B cell (primary cell): Measurements from ENCODE around the gene DLGAP3. TPM values are rescaled to one million over a fixed set of nuclear protein-coding genes. Genes with fewer than 3 reads are reported as not detected.
A peak's percentile ranks its signal among the peaks of the same experiment; 100 is the strongest.

Experiments used
- ATAC-seq: fragments of 200-7000 bp; cut with Tn5 transposase; one replicate; pipeline ENCODE4 v1.10.0; 2021; ENCODE audit warnings: low read depth, mild to moderate bottlenecking, moderate number of reproducible peaks, moderate library complexity
- CTCF ChIA-PET: fragments of 350-600 bp; sonication (Branson Sonifier 250); formaldehyde crosslinking; loops from one replicate; lab custom pipeline; 2021; ENCODE audit warnings: antibody characterized with exemption, inconsistent platforms; lab: Charles Lee
- POLR2A ChIA-PET: fragments of 350-600 bp; sonication (Branson Sonifier 250); formaldehyde crosslinking; loops from one replicate; lab custom pipeline; 2021; ENCODE audit warnings: antibody characterized with exemption; lab: Charles Lee
- DNase-seq: peaks from one replicate; pipeline ENCODE4 v3.0.0; 2013
- H2AFZ ChIP-seq: 2 replicates; pipeline ENCODE4 v1.6.1; 2012; ENCODE audit warnings: mild to moderate bottlenecking, low read depth, low read length; ENCODE audit not compliant: insufficient read depth, poor library complexity, severe bottlenecking
- H3K27ac ChIP-seq, 2 donors: 1 replicate in 1 of 2; 2 replicates in 1 of 2; pipeline ENCODE4 v1.5.1; 2012 to 2013; ENCODE audit warnings: low read length in 2 of 2, mild to moderate bottlenecking in 2 of 2, moderate library complexity in 1 of 2
- H3K27me3 ChIP-seq, 4 experiments: fragments of 200-600 bp in 1 of 4; sonication (generic) in 1 of 4; replicated peaks in 1 of 4; 1 replicate in 2 of 4; 2 replicates in 2 of 4; pipeline versions ENCODE4 v1.6.1 to v1.7.0; 2013 to 2016; ENCODE audit warnings: low read length in 3 of 4, mild to moderate bottlenecking in 2 of 4, mixed read lengths in 1 of 4, moderate library complexity in 1 of 4; ENCODE audit not compliant: insufficient read depth in 4 of 4, control insufficient read depth in 3 of 4; ENCODE audit errors: control extremely low read depth in 1 of 4
- H3K36me3 ChIP-seq, 2 experiments: replicated peaks in 1 of 2; 1 replicate in 1 of 2; 2 replicates in 1 of 2; pipeline versions ENCODE4 v1.6.1 to v1.7.1; 2013; ENCODE audit warnings: low read length in 1 of 2; ENCODE audit not compliant: insufficient read depth in 2 of 2, control insufficient read depth in 1 of 2; ENCODE audit errors: control extremely low read depth in 1 of 2, extremely low read depth in 1 of 2
- H3K4me1 ChIP-seq, 2 donors: fragments of 200-600 bp in 1 of 2; sonication (generic) in 1 of 2; 1 replicate in 1 of 2; 2 replicates in 1 of 2; pipeline versions ENCODE4 v1.5.1 to v1.6.1; 2013 to 2017; ENCODE audit warnings: low read length in 2 of 2; ENCODE audit not compliant: control insufficient read depth in 2 of 2, insufficient read depth in 2 of 2
- H3K4me2 ChIP-seq: replicated peaks from 2 replicates; pipeline ENCODE3; 2012; ENCODE audit warnings: mild to moderate bottlenecking, low read depth, low read length; ENCODE audit not compliant: poor library complexity, severe bottlenecking
- H3K4me3 ChIP-seq, 5 experiments: fragments of 200-600 bp in 1 of 5; sonication (generic) in 1 of 5; 1 replicate in 3 of 5; 2 replicates in 2 of 5; pipeline versions ENCODE4 v1.5.1 to v1.7.0; 2011 to 2016; ENCODE audit warnings: low read length in 4 of 5, mild to moderate bottlenecking in 4 of 5, low read depth in 2 of 5, control low read depth in 1 of 5, moderate library complexity in 1 of 5; ENCODE audit not compliant: insufficient read depth in 1 of 5; ENCODE audit errors: control extremely low read depth in 1 of 5, extremely low read depth in 1 of 5
- H3K79me2 ChIP-seq: fragments of 200-600 bp; sonication (generic); one replicate; pipeline ENCODE4 v1.6.0; 2016; ENCODE audit warnings: low read length; ENCODE audit not compliant: control insufficient read depth, insufficient read depth
- H3K9ac ChIP-seq: fragments of 200-600 bp; sonication (generic); 2 replicates; pipeline ENCODE4 v1.6.1; 2017; ENCODE audit warnings: mild to moderate bottlenecking, low read length, moderate library complexity
- H3K9me3 ChIP-seq, 3 donors: one replicate each; pipeline versions ENCODE4 v1.6.1 to v1.7.1; 2013; ENCODE audit warnings: low read length in 2 of 3; ENCODE audit not compliant: control insufficient read depth in 2 of 3, insufficient read depth in 1 of 3; ENCODE audit errors: control extremely low read depth in 1 of 3
- H4K20me1 ChIP-seq: 2 replicates; pipeline ENCODE4 v1.6.0; 2012; ENCODE audit warnings: mild to moderate bottlenecking, low read length; ENCODE audit not compliant: insufficient read depth, control insufficient read depth, poor library complexity, severe bottlenecking
- H3K27ac Mint-ChIP-seq: one replicate; pipeline ENCODE4 v1.8.0; 2021; ENCODE audit warnings: mixed read lengths
- H3K27me3 Mint-ChIP-seq: one replicate; pipeline ENCODE4 v1.8.0; 2021; ENCODE audit warnings: mixed read lengths
- H3K4me1 Mint-ChIP-seq: one replicate; pipeline ENCODE4 v1.8.0; 2021; ENCODE audit warnings: mixed read lengths
- H3K4me3 Mint-ChIP-seq: one replicate; pipeline ENCODE4 v1.8.0; 2021; ENCODE audit warnings: mixed read lengths
- H3K9me3 Mint-ChIP-seq: one replicate; pipeline ENCODE4 v1.8.0; 2022; ENCODE audit warnings: mixed read lengths; ENCODE audit not compliant: insufficient read depth
- CTCF ChIP-seq: fragments of 200-600 bp; IDR thresholded peaks from one replicate; pipeline ENCODE4 v1.8.0; 2022; ENCODE audit warnings: antibody characterized with exemption, mild to moderate bottlenecking
- EZH2 ChIP-seq: IDR thresholded peaks from 2 replicates; pipeline ENCODE4 v1.6.1; 2012; ENCODE audit warnings: borderline replicate concordance, low read depth, mild to moderate bottlenecking, moderate library complexity, low read length; ENCODE audit not compliant: insufficient read depth, poor library complexity, severe bottlenecking
- WGBS: methylation state at CpG from one replicate; pipeline ENCODE4 v1.1.5; 2013; ENCODE audit warnings: missing lambda C conversion rate; ENCODE audit not compliant: insufficient coverage; 5-methylcytosine and 5-hydroxymethylcytosine counted together
- intact Hi-C: fragments of 100-400 bp; cut with micrococcal nuclease; formaldehyde crosslinking; loops from one replicate; pipeline ENCODE4 v1.10.0; 2022
- polyA plus RNA-seq: library from polyadenylated mRNA; depleted of rRNA; stranded (reverse); fragments of >200 nt; gene quantifications from 2 replicates; pipeline ENCODE4 v1.2.3, GENCODE V29; 2012
- total RNA-seq, 2 donors: library from RNA; stranded (reverse); fragments of 120-200 nt in 1 of 2; gene quantifications; 1 replicate in 1 of 2; 2 replicates in 1 of 2; pipeline versions ENCODE4 v1.2.3 to v1.2.4, GENCODE V29; 2013 to 2022

Gene DLGAP3
- total and polyA plus RNA-seq, 2 donors (not counting 1 experiment from before 2014, with no cell fraction given), result 2.3 to 2.4 TPM

GRCh38 chr1:34928066-34928696 lies 1.3 kb downstream of the DLGAP3 start:
- H3K36me3 ChIP-seq, result no peaks in the 10 kb centered on the region
- peak; percentile 27 for DNase-seq
- H4K20me1 ChIP-seq, result no peaks in the 10 kb centered on the region
- peaks cover 0 to 8% (median 0%) of the 10 kb centered on the region in 3 donors for H3K9me3 ChIP-seq
- peaks cover 19% of the 10 kb centered on the region for H3K79me2 ChIP-seq
- no peaks in the 10 kb centered on the region for H3K9me3 Mint-ChIP-seq
- peak overlapping the region; percentile 68 for H3K9ac ChIP-seq
- intact Hi-C loops, result no loop called here
- peak overlapping the region; percentile 76 for H2AFZ ChIP-seq
- H3K27ac Mint-ChIP-seq, result peak overlapping the region; percentile 33
- peak overlapping the region; percentile 43 to 70 (median 59) for H3K4me3 ChIP-seq
- TF ChIP-seq CTCF (no peak), EZH2 (no peak)
- peak overlapping the region; percentile 90 for H3K4me3 Mint-ChIP-seq
- H3K27me3 ChIP-seq, result peaks cover 0 to 34% (median 14%) of the 10 kb centered on the region in 4 experiments
- no peak overlapping the region for H3K27ac ChIP-seq
- CTCF ChIA-PET, result interaction anchor here (0.7 to 1.2 kb wide), 3 partner anchors 55 to 185 kb away, joined by 3 to 4 read pairs (median 3); partner anchors contain the start of gene SMIM12
- peak overlapping the region; percentile 91 for H3K4me2 ChIP-seq
- H3K27me3 Mint-ChIP-seq, result peaks cover 24% of the 10 kb centered on the region
- POLR2A ChIA-PET, result no interaction called here
- H3K4me1 ChIP-seq, result peaks cover 29 to 30% of the 10 kb centered on the region in 2 donors
- peaks cover 31% of the 10 kb centered on the region for H3K4me1 Mint-ChIP-seq
- 40% methylated on average over 5 of the region's 9 CpGs for WGBS
- ATAC-seq, result no peak

GRCh38 chr1:34927316-34927715 lies 2.1 kb downstream of the DLGAP3 start:
- Histone ChIP-seq H3K9ac (no peak overlapping the region), H3K4me3 (no peak overlapping the region), H4K20me1 (no peaks in the 10 kb centered on the region), H3K27me3 (peaks cover 0 to 34% (median 14%) of the 10 kb centered on the region in 4 experiments), H3K4me2 (no peak overlapping the region), H3K4me1 (peaks cover 29 to 30% of the 10 kb centered on the region in 2 donors), H3K27ac (no peak overlapping the region), H2AFZ (no peak overlapping the region), H3K36me3 (no peaks in the 10 kb centered on the region), H3K79me2 (peaks cover 19% of the 10 kb centered on the region), H3K9me3 (peaks cover 0 to 8% (median 0%) of the 10 kb centered on the region in 3 donors)
- peaks cover 24% of the 10 kb centered on the region for H3K27me3 Mint-ChIP-seq
- no peak overlapping the region for H3K4me3 Mint-ChIP-seq
- DNase-seq (no peak), ATAC-seq (no peak)
- H3K9me3 Mint-ChIP-seq, result no peaks in the 10 kb centered on the region
- H3K27ac Mint-ChIP-seq, result no peak overlapping the region
- H3K4me1 Mint-ChIP-seq, result peaks cover 31% of the 10 kb centered on the region
- CTCF ChIA-PET, result interaction anchor here (0.7 kb wide), 1 partner anchor 184 kb away, joined by 3 read pairs; no protein-coding TSS in a partner anchor
- intact Hi-C loops, result no loop called here
- TF ChIP-seq EZH2 (no peak), CTCF (no peak)
- WGBS, result no CpG with 5 or more reads among the region's 8 CpGs
- POLR2A ChIA-PET, result interaction anchor here (0.7 kb wide), 1 partner anchor 9 kb away, joined by 3 read pairs; no protein-coding TSS in a partner anchor
